Measurements from ENCODE around the gene HOXD4.

- TF ChIP-seq CTCF (IDR thresholded peaks at IDR 0.05; ENCODE audit: low read depth, low read length): no peak
- TF ChIP-seq EZH2phosphoT487 (IDR thresholded peaks at IDR 0.05; ENCODE audit: low read depth): no peak
Observed at GRCh38 chr2:176154576-176155252, 3.4 kb downstream of the HOXD4 start.

Measured in OCI-LY3 (cell line).